ELR (cell line): ENCODE data around the gene RABEP1.
A peak's percentile ranks its signal among the peaks of the same experiment; 100 is the strongest.
"Not testable (repeated sequence)": the region's sequence is repeated elsewhere in the genome, so short reads cannot be mapped to it uniquely, and the experiment has no call there.

Experiments used
- DNase-seq: peaks from one replicate; pipeline ENCODE4 v3.0.0-alpha.2; 2015; ENCODE audit warnings: low read depth

The RABEP1 gene

GRCh38 chr17:5281814-5282641, at the start of gene RABEP1:
TSS of gene RABEP1 (plus strand) at chr17:5282284. CDS start at chr17:5282487, 203 bp downstream.
- DNase-seq: peak; percentile 92

GRCh38 chr17:5233492-5233891, 48.6 kb upstream of the RABEP1 start:
- not testable (repeated sequence) for DNase-seq

- DNase-seq: no peak
These were observed 47.2 kb upstream of the RABEP1 start, which contains the start of gene SCIMP for GRCh38 chr17:5234645-5235576. TSS of gene SCIMP (minus strand) at chr17:5234860. CDS start at chr17:5234755, 105 bp downstream.

GRCh38 chr17:5236938-5237540, 45.0 kb upstream of the RABEP1 start:
- no peak for DNase-seq

- peak; percentile 80 for DNase-seq
These were observed 44.5 kb upstream of the RABEP1 start for GRCh38 chr17:5237541-5238016.

GRCh38 chr17:5238333-5238732, 43.8 kb upstream of the RABEP1 start:
- no peak for DNase-seq

- DNase-seq: not testable (repeated sequence)
These were observed 42.3 kb upstream of the RABEP1 start for GRCh38 chr17:5239769-5240168.

GRCh38 chr17:5241861-5242671, 40.0 kb upstream of the RABEP1 start:
- no peak for DNase-seq

- no peak for DNase-seq
These were observed 34.5 kb upstream of the RABEP1 start for GRCh38 chr17:5247621-5248020.

- no peak for DNase-seq
These were observed 33.1 kb upstream of the RABEP1 start for GRCh38 chr17:5248821-5249479.

- DNase-seq: peak; percentile 79
These were observed 32.5 kb upstream of the RABEP1 start for GRCh38 chr17:5249615-5250014.

- DNase-seq: no peak
These were observed 27.7 kb upstream of the RABEP1 start for GRCh38 chr17:5254414-5254813.

- no peak for DNase-seq
These were observed 27.1 kb upstream of the RABEP1 start for GRCh38 chr17:5254903-5255521.

GRCh38 chr17:5257124-5257523, 25.0 kb upstream of the RABEP1 start:
- no peak for DNase-seq

GRCh38 chr17:5260542-5260941, 21.5 kb upstream of the RABEP1 start:
- peak; percentile 34 for DNase-seq

GRCh38 chr17:5262416-5262991, 19.6 kb upstream of the RABEP1 start:
- DNase-seq: no peak

- DNase-seq: no peak
These were observed 18.6 kb upstream of the RABEP1 start for GRCh38 chr17:5263441-5263840.

- no peak for DNase-seq
These were observed 17.2 kb upstream of the RABEP1 start for GRCh38 chr17:5264893-5265292.

- no peak for DNase-seq
These were observed 12.7 kb upstream of the RABEP1 start for GRCh38 chr17:5269241-5269960.
